ENCODE results near the gene GRM7.

The GRM7 gene

GRCh38 chr3:7144697-7145308, 283.9 kb downstream of the GRM7 start:
- Histone ChIP-seq H3K36me3 (no peaks in the 10 kb centered on the region), H3K27ac (no peak overlapping the region), H3K27me3 (no peaks in the 10 kb centered on the region), H3K4me3 (ENCODE audit: low read depth in 1 of 2, low read length in 1 of 2) (no peak overlapping the region), H3K4me1 (ENCODE audit: control insufficient read depth in 1 of 2, insufficient read depth in 1 of 2, low read depth in 1 of 2, low read length in 1 of 2) (no peaks in the 10 kb centered on the region), H3K9me3 (no peaks in the 10 kb centered on the region)
- TF ChIP-seq CTCF (IDR thresholded peaks at IDR 0.05) = no peak

DNA sequence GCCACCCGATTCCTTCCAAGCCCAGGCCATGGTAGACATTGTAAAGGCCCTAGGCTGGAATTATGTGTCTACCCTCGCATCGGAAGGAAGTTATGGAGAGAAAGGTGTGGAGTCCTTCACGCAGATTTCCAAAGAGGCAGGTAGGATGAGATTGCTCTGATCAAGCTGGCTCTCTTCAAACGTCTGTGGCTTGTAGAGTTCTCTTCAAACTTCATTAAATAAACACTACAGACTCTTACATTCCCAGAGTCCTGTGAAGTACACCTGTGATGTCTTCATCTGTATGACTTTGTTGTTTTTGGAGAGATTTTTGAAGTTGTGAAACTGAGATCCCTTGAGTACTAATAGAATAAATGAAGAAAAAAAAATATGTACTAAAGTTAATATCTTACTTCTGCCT, 285.6 kb downstream of the GRM7 start:
- Histone ChIP-seq H3K36me3 (no peaks in the 10 kb centered on the region), H3K9me3 (no peaks in the 10 kb centered on the region), H3K4me1 (ENCODE audit: control insufficient read depth in 1 of 2, insufficient read depth in 1 of 2, low read depth in 1 of 2, low read length in 1 of 2) (no peaks in the 10 kb centered on the region), H3K27ac (no peak overlapping the region), H3K27me3 (no peaks in the 10 kb centered on the region), H3K4me3 (ENCODE audit: low read depth in 1 of 2, low read length in 1 of 2) (no peak overlapping the region)
- no peak for TF ChIP-seq CTCF (IDR thresholded peaks at IDR 0.05)

DNA sequence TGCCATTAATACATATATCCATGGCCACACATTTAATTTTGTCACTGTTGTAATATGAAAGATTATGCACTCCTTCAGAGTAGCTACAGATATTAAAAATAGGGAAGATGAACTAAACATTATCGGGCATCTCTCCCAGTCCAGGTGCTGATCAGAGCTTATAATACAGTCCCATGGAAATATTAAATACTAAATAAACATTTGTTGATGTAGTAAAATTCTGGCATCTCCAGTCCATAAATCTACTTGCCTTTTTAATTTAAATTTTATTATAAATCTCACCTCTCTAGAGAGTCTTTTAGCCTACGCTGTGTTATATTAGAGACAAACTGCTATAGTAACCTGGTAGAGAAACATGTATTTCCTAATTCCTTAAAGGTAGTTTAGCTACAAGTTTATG, 297.6 kb downstream of the GRM7 start:
- TF ChIP-seq CTCF (IDR thresholded peaks at IDR 0.05) = no peak
- Histone ChIP-seq H3K9me3 (no peaks in the 10 kb centered on the region), H3K36me3 (no peaks in the 10 kb centered on the region), H3K4me3 (ENCODE audit: low read depth in 1 of 2, low read length in 1 of 2) (no peak overlapping the region), H3K27ac (no peak overlapping the region), H3K27me3 (no peaks in the 10 kb centered on the region), H3K4me1 (ENCODE audit: control insufficient read depth in 1 of 2, insufficient read depth in 1 of 2, low read depth in 1 of 2, low read length in 1 of 2) (no peaks in the 10 kb centered on the region)

DNA sequence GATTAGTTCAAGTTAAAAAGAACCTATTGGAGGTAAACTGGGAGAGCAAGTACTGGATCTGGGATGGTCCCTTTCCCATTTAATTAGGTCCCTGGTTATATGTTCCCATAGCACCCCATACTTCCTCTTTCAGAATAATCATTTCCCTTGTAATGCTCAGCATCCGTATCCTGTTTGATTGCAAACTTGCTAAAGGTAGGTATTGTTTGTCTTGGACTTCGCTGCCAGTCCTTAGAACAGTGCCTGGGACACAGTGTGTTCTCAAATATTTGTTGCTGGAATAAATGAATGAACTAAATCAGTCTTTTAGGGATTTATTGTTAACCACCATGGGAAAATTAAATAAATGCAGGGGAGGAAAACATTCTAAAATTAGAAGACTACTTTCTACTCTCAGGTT, 299.8 kb downstream of the GRM7 start:
- no peaks in the 10 kb centered on the region for H3K36me3 ChIP-seq
- no peak for TF ChIP-seq CTCF (IDR thresholded peaks at IDR 0.05)
- no peak overlapping the region for H3K27ac ChIP-seq
- H3K27me3 ChIP-seq = no peaks in the 10 kb centered on the region
- H3K9me3 ChIP-seq = no peaks in the 10 kb centered on the region
- H3K4me3 ChIP-seq (ENCODE audit: low read depth in 1 of 2, low read length in 1 of 2) = no peak overlapping the region
- H3K4me1 ChIP-seq (ENCODE audit: control insufficient read depth in 1 of 2, insufficient read depth in 1 of 2, low read depth in 1 of 2, low read length in 1 of 2) = no peaks in the 10 kb centered on the region

DNA sequence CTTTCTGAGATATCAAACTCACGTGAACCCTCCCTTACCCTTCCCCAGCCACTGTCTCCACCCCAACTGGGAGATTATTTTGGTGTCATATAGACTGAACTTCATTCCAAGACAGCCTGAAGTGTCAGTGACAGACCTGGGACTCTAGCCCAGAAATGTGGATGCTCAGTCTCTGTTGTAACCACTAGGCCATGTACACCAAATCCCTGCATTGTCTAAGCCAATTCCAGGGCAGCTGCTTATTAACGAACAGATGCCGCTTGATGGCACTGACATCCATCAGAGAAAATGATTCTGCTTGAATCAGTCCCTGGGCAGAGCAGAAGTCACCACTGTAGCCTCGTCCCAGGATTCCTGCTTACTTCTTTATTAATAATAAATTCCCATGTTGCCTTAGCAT, 305.5 kb downstream of the GRM7 start:
- no peaks in the 10 kb centered on the region for H3K36me3 ChIP-seq
- H3K4me3 ChIP-seq (ENCODE audit: low read depth in 1 of 2, low read length in 1 of 2) = no peak overlapping the region
- H3K4me1 ChIP-seq (ENCODE audit: control insufficient read depth in 1 of 2, insufficient read depth in 1 of 2, low read depth in 1 of 2, low read length in 1 of 2) = no peaks in the 10 kb centered on the region
- no peaks in the 10 kb centered on the region for H3K27me3 ChIP-seq
- no peak for TF ChIP-seq CTCF (IDR thresholded peaks at IDR 0.05)
- H3K9me3 ChIP-seq = no peaks in the 10 kb centered on the region
- no peak overlapping the region for H3K27ac ChIP-seq

DNA sequence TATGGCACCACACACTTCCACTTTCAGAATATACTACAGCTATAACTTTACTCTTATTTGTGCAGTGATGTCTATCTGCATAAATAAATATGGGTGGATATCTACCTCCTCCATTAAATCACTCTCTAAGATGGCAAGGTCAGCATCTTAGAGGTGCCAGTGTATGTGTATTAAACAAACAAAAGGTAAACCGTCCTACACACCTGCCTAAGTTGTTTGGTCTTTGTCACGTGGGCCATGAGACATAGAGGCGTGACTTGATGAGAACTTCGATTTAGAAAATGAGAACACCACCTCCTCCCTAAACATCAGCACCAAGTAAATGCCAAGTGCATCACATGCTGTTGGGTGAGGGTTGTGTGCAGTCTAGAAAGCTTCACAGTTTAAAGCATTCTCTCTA, 310.6 kb downstream of the GRM7 start:
- Histone ChIP-seq H3K4me3 (ENCODE audit: low read depth in 1 of 2, low read length in 1 of 2) (no peak overlapping the region), H3K27me3 (no peaks in the 10 kb centered on the region), H3K27ac (no peak overlapping the region), H3K4me1 (ENCODE audit: control insufficient read depth in 1 of 2, insufficient read depth in 1 of 2, low read depth in 1 of 2, low read length in 1 of 2) (no peaks in the 10 kb centered on the region), H3K9me3 (no peaks in the 10 kb centered on the region), H3K36me3 (no peaks in the 10 kb centered on the region)
- no peak for TF ChIP-seq CTCF (IDR thresholded peaks at IDR 0.05)

Measured in neutrophil (primary cell).